SK-N-SH (cell line): ENCODE results near the gene TGFBI. TPM values are rescaled to one million over a fixed set of nuclear protein-coding genes. Genes with fewer than 3 reads are reported as not detected.

Experiments used
- CTCF ChIA-PET: fragments of 300-600, 350-600 bp; formaldehyde crosslinking; extraction: SDS; loops from one replicate; lab custom pipeline; 2021; lab: Yijun Ruan, JAX
- POLR2A ChIA-PET: fragments of 350-600 bp; sonication (Branson Sonifier 250); formaldehyde crosslinking; extraction: SDS; loops from one replicate; lab custom pipeline; 2020; ENCODE audit warnings: antibody characterized with exemption, inconsistent platforms; lab: Yijun Ruan, JAX
- DNase-seq: peaks from one replicate; pipeline ENCODE4 v3.0.0; 2012
- H2AFZ ChIP-seq: fragments of 200-600 bp; sonication (generic); 2 replicates; pipeline ENCODE4 v1.8.1; 2016; ENCODE audit warnings: antibody characterized with exemption, mild to moderate bottlenecking, low read depth
- H3F3A ChIP-seq: fragments of 200-600 bp; sonication (generic); replicated peaks from 2 replicates; pipeline ENCODE3; 2016; ENCODE audit warnings: antibody characterized with exemption, mild to moderate bottlenecking; ENCODE audit not compliant: insufficient read depth
- H3K27ac ChIP-seq, 2 experiments: fragments of 200-500 bp in 1 of 2; fragments of 200-600 bp in 1 of 2; sonication (Bioruptor generic) in 1 of 2; sonication (generic), shearing (Covaris generic) in 1 of 2; 2 replicates each; pipeline versions ENCODE4 v1.5.1 to v1.6.1; 2014 to 2016; ENCODE audit warnings: low read depth in 2 of 2, inconsistent platforms in 1 of 2, low read length in 1 of 2, mild to moderate bottlenecking in 1 of 2, mixed read lengths in 1 of 2
- H3K27me3 ChIP-seq: fragments of 200-600 bp; sonication (generic), shearing (Covaris generic); 2 replicates; pipeline ENCODE4 v1.6.1; 2016; ENCODE audit warnings: mixed run types; ENCODE audit not compliant: insufficient read depth
- H3K36me3 ChIP-seq, 2 experiments: fragments of 200-500 bp in 1 of 2; fragments of 200-600 bp in 1 of 2; sonication (Bioruptor generic) in 1 of 2; sonication (generic) in 1 of 2; replicated peaks in 1 of 2; 2 replicates each; pipeline versions ENCODE3 to v1.5.1; 2014 to 2016; ENCODE audit warnings: low read length in 1 of 2, mild to moderate bottlenecking in 1 of 2; ENCODE audit not compliant: insufficient read depth in 2 of 2, control insufficient read depth in 1 of 2
- H3K4me1 ChIP-seq, 2 experiments: fragments of 200-500 bp in 1 of 2; fragments of 200-600 bp in 1 of 2; sonication (Bioruptor generic) in 1 of 2; sonication (generic), shearing (Covaris generic) in 1 of 2; 2 replicates each; pipeline versions ENCODE4 v1.5.1 to v1.6.1; 2014 to 2016; ENCODE audit warnings: low read depth in 1 of 2, low read length in 1 of 2, mixed run types in 1 of 2; ENCODE audit not compliant: insufficient read depth in 2 of 2, control insufficient read depth in 1 of 2
- H3K4me2 ChIP-seq: fragments of 200-600 bp; sonication (generic), shearing (Covaris generic); 2 replicates; pipeline ENCODE4 v1.6.1; 2017; ENCODE audit warnings: mixed run types
- H3K4me3 ChIP-seq, 2 experiments: fragments of 200-500 bp in 1 of 2; fragments of 200-600 bp in 1 of 2; sonication (Bioruptor generic) in 1 of 2; sonication (generic), shearing (Covaris generic) in 1 of 2; 2 replicates each; pipeline versions ENCODE4 v1.5.1 to v1.8.1; 2014 to 2016; ENCODE audit warnings: low read depth in 2 of 2, inconsistent platforms in 1 of 2, low read length in 1 of 2, mild to moderate bottlenecking in 1 of 2, mixed read lengths in 1 of 2, moderate library complexity in 1 of 2
- H3K79me2 ChIP-seq: fragments of 200-600 bp; sonication (generic); 2 replicates; pipeline ENCODE4 v1.8.1; 2017; ENCODE audit warnings: mild to moderate bottlenecking; ENCODE audit not compliant: insufficient read depth
- H3K9ac ChIP-seq: fragments of 200-600 bp; sonication (generic); 2 replicates; pipeline ENCODE4 v1.6.1; 2017; ENCODE audit warnings: mixed run types
- H3K9me2 ChIP-seq: fragments of 200-600 bp; sonication (generic); 2 replicates; pipeline ENCODE4 v1.6.1; 2017; ENCODE audit warnings: mixed run types
- H3K9me3 ChIP-seq: fragments of 200-600 bp; sonication (generic); 2 replicates; pipeline ENCODE4 v1.6.1; 2017; ENCODE audit warnings: mixed run types, mild to moderate bottlenecking, moderate library complexity
- H4K20me1 ChIP-seq: fragments of 200-600 bp; sonication (generic); 2 replicates; pipeline ENCODE4 v1.6.1; 2017; ENCODE audit warnings: mild to moderate bottlenecking, mixed run types; ENCODE audit not compliant: insufficient read depth
- FOSL2 ChIP-seq: IDR thresholded peaks from 2 replicates; pipeline ENCODE4 v1.4.0; 2012; ENCODE audit warnings: low read depth, mild to moderate bottlenecking, moderate library complexity, borderline replicate concordance
- GABPA ChIP-seq: IDR thresholded peaks from 2 replicates; pipeline ENCODE4 v1.4.0; 2012; ENCODE audit warnings: low read depth, mild to moderate bottlenecking
- NRF1 ChIP-seq: IDR thresholded peaks from 2 replicates; pipeline ENCODE4 v1.6.1; 2012; ENCODE audit warnings: low read depth, mild to moderate bottlenecking, low read length
- POLR2AphosphoS5 ChIP-seq: IDR thresholded peaks from 2 replicates; pipeline ENCODE4 v1.6.1; 2012; ENCODE audit warnings: low read depth, low read length
- TCF12 ChIP-seq: IDR thresholded peaks from 2 replicates; pipeline ENCODE4 v1.4.0; 2012
- WGBS: methylation state at CpG from one replicate; pipeline ENCODE4 v1.1.6; 2017; ENCODE audit warnings: low lambda C conversion rate; 5-methylcytosine and 5-hydroxymethylcytosine counted together
- polyA plus RNA-seq, 3 experiments: library from polyadenylated mRNA; depleted of rRNA; stranded (reverse); fragments of >200 nt; gene quantifications; 2 replicates each; pipeline ENCODE4 v1.2.3, GENCODE V29; 2012
- TF ChIP-seq, protein P1 (sequence below): IDR thresholded peaks from 2 replicates; pipeline ENCODE4 v1.4.0; 2012; ENCODE audit warnings: low read depth, borderline replicate concordance
- TF ChIP-seq, protein P2 (sequence below): IDR thresholded peaks from 2 replicates; pipeline ENCODE4 v1.4.0; 2012; ENCODE audit warnings: low read depth, borderline replicate concordance
- TF ChIP-seq, protein P3 (sequence below): fragments of 200-600 bp; sonication (generic); IDR thresholded peaks from 2 replicates; pipeline ENCODE4 v1.6.1; 2017; ENCODE audit warnings: antibody characterized with exemption, mild to moderate bottlenecking, moderate library complexity
- TF ChIP-seq, protein P4 (sequence below): IDR thresholded peaks from 2 replicates; pipeline ENCODE4; 2012

TGFBI gene
- polyA plus RNA-seq, 1 of the 3 experiments (the other 2 are of a cell fraction), result 2,678 TPM

DNA sequence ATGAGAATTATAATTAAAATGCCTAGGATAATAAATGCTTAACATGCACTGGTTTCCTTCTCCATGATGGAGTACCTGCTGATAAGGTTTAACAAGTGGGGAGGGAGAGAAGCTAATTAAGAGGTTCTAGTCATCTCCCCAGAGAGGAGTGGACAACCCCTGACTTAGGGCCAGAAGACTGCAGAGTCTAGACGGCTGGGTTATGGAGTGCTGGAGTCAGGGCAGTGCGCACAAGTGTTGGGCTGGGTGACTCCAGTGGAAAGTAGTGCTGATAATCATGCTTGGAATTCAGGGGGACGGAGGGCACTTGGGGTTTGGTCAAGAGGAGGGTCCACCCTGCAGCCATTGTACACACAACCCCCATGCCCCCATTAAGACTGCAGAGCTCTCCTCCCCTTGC lies 32.8 kb upstream of the TGFBI start:
- Histone ChIP-seq H3K4me2 (peak overlapping the region; percentile 13; the same call in 1 of the 2 replicates), H3K4me3 (no peak overlapping the region; a peak in 1 of 4 replicates), H3K9me2 (no peaks in the 10 kb centered on the region), H3K9me3 (no peaks in the 10 kb centered on the region), H3F3A (peaks cover 49% of the 10 kb centered on the region), H4K20me1 (no peaks in the 10 kb centered on the region), H3K9ac (peak overlapping the region; percentile 43; the same call in 1 of the 2 replicates)
- no peak for TF ChIP-seq GABPA
- TF ChIP-seq, protein P1, sequence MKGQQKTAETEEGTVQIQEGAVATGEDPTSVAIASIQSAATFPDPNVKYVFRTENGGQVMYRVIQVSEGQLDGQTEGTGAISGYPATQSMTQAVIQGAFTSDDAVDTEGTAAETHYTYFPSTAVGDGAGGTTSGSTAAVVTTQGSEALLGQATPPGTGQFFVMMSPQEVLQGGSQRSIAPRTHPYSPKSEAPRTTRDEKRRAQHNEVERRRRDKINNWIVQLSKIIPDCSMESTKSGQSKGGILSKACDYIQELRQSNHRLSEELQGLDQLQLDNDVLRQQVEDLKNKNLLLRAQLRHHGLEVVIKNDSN, result no peak
- TF ChIP-seq POLR2AphosphoS5, result no peak
- TF ChIP-seq, protein P2, sequence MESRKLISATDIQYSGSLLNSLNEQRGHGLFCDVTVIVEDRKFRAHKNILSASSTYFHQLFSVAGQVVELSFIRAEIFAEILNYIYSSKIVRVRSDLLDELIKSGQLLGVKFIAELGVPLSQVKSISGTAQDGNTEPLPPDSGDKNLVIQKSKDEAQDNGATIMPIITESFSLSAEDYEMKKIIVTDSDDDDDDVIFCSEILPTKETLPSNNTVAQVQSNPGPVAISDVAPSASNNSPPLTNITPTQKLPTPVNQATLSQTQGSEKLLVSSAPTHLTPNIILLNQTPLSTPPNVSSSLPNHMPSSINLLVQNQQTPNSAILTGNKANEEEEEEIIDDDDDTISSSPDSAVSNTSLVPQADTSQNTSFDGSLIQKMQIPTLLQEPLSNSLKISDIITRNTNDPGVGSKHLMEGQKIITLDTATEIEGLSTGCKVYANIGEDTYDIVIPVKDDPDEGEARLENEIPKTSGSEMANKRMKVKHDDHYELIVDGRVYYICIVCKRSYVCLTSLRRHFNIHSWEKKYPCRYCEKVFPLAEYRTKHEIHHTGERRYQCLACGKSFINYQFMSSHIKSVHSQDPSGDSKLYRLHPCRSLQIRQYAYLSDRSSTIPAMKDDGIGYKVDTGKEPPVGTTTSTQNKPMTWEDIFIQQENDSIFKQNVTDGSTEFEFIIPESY, result no peak
- TF ChIP-seq, all 33 proteins: peak for 0
- POLR2A ChIA-PET, result no interaction called here
- peak overlapping the region; percentile 95 to 98 for H3K27ac ChIP-seq
- H2AFZ ChIP-seq, result no peak overlapping the region
- no peak for DNase-seq
- peaks cover 8% of the 10 kb centered on the region; the same call in 1 of the 2 replicates for H3K79me2 ChIP-seq
- CTCF ChIA-PET, result interaction anchor here (0.6 to 2.7 kb wide), 3 partner anchors 11 to 1324 kb away, joined by 3 to 9 read pairs (median 5); no protein-coding TSS in a partner anchor
- H3K36me3 ChIP-seq, result no peaks in the 10 kb centered on the region
- WGBS, result 92% methylated on average over 2 of the region's 3 CpGs
- no peaks in the 10 kb centered on the region for H3K27me3 ChIP-seq
- peaks cover 28 to 54% of the 10 kb centered on the region in 2 experiments for H3K4me1 ChIP-seq

DNA sequence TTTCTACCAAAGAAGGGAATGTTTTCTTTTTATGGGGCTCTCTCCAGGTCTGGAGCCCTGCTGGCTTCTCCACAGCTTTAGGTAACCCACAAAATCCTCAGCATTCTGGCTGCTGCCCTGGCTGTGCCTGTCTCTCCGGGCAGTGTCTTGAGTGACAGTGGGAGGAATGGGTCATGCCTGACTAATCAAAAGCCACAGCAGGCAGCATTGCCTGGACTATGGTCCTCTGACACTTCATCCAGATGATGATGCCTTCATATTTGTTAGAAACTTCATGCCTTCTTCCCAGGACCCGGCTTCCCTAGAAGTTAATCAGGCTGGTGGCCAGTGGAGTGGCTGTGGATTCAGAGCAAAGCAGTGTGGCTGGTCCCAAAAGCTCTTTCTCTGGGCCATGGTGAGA lies 32.2 kb upstream of the TGFBI start:
- Histone ChIP-seq H3K36me3 (no peaks in the 10 kb centered on the region), H3K27me3 (no peaks in the 10 kb centered on the region), H3K9me3 (no peaks in the 10 kb centered on the region), H3K79me2 (peaks cover 8% of the 10 kb centered on the region; the same call in 1 of the 2 replicates), H3F3A (peaks cover 49% of the 10 kb centered on the region), H3K4me2 (peak overlapping the region; percentile 13; the same call in 1 of the 2 replicates), H2AFZ (no peak overlapping the region), H3K4me3 (no peak overlapping the region; a peak in 1 of 4 replicates), H4K20me1 (no peaks in the 10 kb centered on the region), H3K9me2 (no peaks in the 10 kb centered on the region), H3K9ac (peak overlapping the region; percentile 43; the same call in 1 of the 2 replicates), H3K27ac (peak overlapping the region; percentile 95 to 98), H3K4me1 (peaks cover 34 to 60% of the 10 kb centered on the region in 2 experiments)
- POLR2A ChIA-PET, result no interaction called here
- CTCF ChIA-PET, result interaction anchor here (0.6 to 2.7 kb wide), 5 partner anchors 10 to 1324 kb away, joined by 3 to 9 read pairs (median 5); no protein-coding TSS in a partner anchor
- DNase-seq, result no peak
- WGBS, result 60% methylated on average over 2 of the region's 2 CpGs
- TF ChIP-seq FOSL2, result 0 out of 2 replicates have a peak, but pooled peaks have one; percentile 8
- TF ChIP-seq, protein P3, sequence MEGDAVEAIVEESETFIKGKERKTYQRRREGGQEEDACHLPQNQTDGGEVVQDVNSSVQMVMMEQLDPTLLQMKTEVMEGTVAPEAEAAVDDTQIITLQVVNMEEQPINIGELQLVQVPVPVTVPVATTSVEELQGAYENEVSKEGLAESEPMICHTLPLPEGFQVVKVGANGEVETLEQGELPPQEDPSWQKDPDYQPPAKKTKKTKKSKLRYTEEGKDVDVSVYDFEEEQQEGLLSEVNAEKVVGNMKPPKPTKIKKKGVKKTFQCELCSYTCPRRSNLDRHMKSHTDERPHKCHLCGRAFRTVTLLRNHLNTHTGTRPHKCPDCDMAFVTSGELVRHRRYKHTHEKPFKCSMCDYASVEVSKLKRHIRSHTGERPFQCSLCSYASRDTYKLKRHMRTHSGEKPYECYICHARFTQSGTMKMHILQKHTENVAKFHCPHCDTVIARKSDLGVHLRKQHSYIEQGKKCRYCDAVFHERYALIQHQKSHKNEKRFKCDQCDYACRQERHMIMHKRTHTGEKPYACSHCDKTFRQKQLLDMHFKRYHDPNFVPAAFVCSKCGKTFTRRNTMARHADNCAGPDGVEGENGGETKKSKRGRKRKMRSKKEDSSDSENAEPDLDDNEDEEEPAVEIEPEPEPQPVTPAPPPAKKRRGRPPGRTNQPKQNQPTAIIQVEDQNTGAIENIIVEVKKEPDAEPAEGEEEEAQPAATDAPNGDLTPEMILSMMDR, result no peak
- TF ChIP-seq TCF12, result peak; percentile 43; the same call in 1 of the 2 replicates
- TF ChIP-seq NRF1, result no peak
- TF ChIP-seq, protein P4, sequence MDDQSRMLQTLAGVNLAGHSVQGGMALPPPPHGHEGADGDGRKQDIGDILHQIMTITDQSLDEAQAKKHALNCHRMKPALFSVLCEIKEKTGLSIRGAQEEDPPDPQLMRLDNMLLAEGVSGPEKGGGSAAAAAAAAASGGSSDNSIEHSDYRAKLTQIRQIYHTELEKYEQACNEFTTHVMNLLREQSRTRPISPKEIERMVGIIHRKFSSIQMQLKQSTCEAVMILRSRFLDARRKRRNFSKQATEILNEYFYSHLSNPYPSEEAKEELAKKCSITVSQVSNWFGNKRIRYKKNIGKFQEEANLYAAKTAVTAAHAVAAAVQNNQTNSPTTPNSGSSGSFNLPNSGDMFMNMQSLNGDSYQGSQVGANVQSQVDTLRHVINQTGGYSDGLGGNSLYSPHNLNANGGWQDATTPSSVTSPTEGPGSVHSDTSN, result peak; percentile 73
